ENCODE results near the gene COMMD10. TPM values are rescaled to one million over a fixed set of nuclear protein-coding genes. Genes with fewer than 3 reads are reported as not detected.

The COMMD10 gene
- total RNA-seq, 3 donors from 2014 or later = 20.6 to 31.1 (median 29.0) TPM

- no peak for ATAC-seq
- DNase-seq = no peak
- intact Hi-C loops (cut with DNase I, micrococcal nuclease) = no loop called here
- Histone ChIP-seq H3K9me3 (no peaks in the 10 kb centered on the region), H3K4me1 (ENCODE audit: low read depth) (no peaks in the 10 kb centered on the region), H3K36me3 (ENCODE audit: low read depth) (no peaks in the 10 kb centered on the region), H3K4me3 (no peak overlapping the region)
- TF ChIP-seq CTCF (IDR thresholded peaks at IDR 0.05) = no peak
Measured at GRCh38 chr5:116063950-116064349, 20.9 kb upstream of the COMMD10 start.

- DNase-seq (peak in 1 of 3 donors; percentile 76), ATAC-seq (no peak)
- Histone ChIP-seq H3K36me3 (ENCODE audit: low read depth) (no peaks in the 10 kb centered on the region), H3K9me3 (no peaks in the 10 kb centered on the region), H3K4me3 (no peak overlapping the region), H3K4me1 (ENCODE audit: low read depth) (no peaks in the 10 kb centered on the region)
- intact Hi-C loops (cut with DNase I, micrococcal nuclease) = no loop called here
- peak; percentile 23 for TF ChIP-seq CTCF (IDR thresholded peaks at IDR 0.05)
Measured at GRCh38 chr5:116068028-116068632, 16.7 kb upstream of the COMMD10 start.

GRCh38 chr5:116071211-116071610, 13.6 kb upstream of the COMMD10 start:
- DNase-seq (no peak), ATAC-seq (no peak)
- no peaks in the 10 kb centered on the region for H3K36me3 ChIP-seq (ENCODE audit: low read depth)
- no peaks in the 10 kb centered on the region for H3K4me1 ChIP-seq (ENCODE audit: low read depth)
- no peak overlapping the region for H3K4me3 ChIP-seq
- no peak for TF ChIP-seq CTCF (IDR thresholded peaks at IDR 0.05)
- no peaks in the 10 kb centered on the region for H3K9me3 ChIP-seq
- intact Hi-C loops (cut with DNase I, micrococcal nuclease) = no loop called here

- H3K9me3 ChIP-seq = no peaks in the 10 kb centered on the region
- H3K4me1 ChIP-seq (ENCODE audit: low read depth) = no peaks in the 10 kb centered on the region
- intact Hi-C loops (cut with DNase I, micrococcal nuclease) = no loop called here
- peak; percentile 25 for ATAC-seq
- H3K36me3 ChIP-seq (ENCODE audit: low read depth) = no peaks in the 10 kb centered on the region
- no peak overlapping the region for H3K4me3 ChIP-seq
- TF ChIP-seq CTCF (IDR thresholded peaks at IDR 0.05) = no peak
- DNase-seq = peak in 1 of 3 donors; percentile 10
Measured at GRCh38 chr5:116075191-116075831, 9.5 kb upstream of the COMMD10 start.

GRCh38 chr5:116076496-116076895, 8.3 kb upstream of the COMMD10 start:
- intact Hi-C loops (cut with DNase I, micrococcal nuclease) = no loop called here
- H3K4me3 ChIP-seq = no peak overlapping the region
- peak; percentile 55 for ATAC-seq

More at GRCh38 chr5:116076496-116076895, 8.3 kb upstream of the COMMD10 start:
- Histone ChIP-seq H3K4me1 (ENCODE audit: low read depth) (no peaks in the 10 kb centered on the region), H3K9me3 (no peaks in the 10 kb centered on the region), H3K36me3 (ENCODE audit: low read depth) (no peaks in the 10 kb centered on the region)
- no peak for TF ChIP-seq CTCF (IDR thresholded peaks at IDR 0.05)
- DNase-seq = peak in 1 of 3 donors; percentile 7
